Tibial nerve (tissue), 4 donors: ENCODE results near the gene LRP8.

Experiments used
- CTCF ChIP-seq, 5 experiments: fragments of 200-600 bp in 3 of 5; fragments of 450-650 bp in 2 of 5; sonication (generic) in 3 of 5; IDR thresholded peaks; one replicate each; pipeline ENCODE4 v1.5.1; 2016 to 2019; ENCODE audit warnings: antibody characterized with exemption in 5 of 5, mild to moderate bottlenecking in 3 of 5, moderate library complexity in 2 of 5
- EP300 ChIP-seq, 2 donors: sonication (generic); formaldehyde crosslinking; IDR thresholded peaks; one replicate each; pipeline ENCODE4 v1.6.1; 2017; ENCODE audit warnings: antibody characterized with exemption in 2 of 2, mild to moderate bottlenecking in 1 of 2
- POLR2A ChIP-seq, 2 donors: fragments of 450-650 bp; IDR thresholded peaks; one replicate each; pipeline ENCODE4 v1.6.1; 2017; ENCODE audit warnings: antibody characterized with exemption in 2 of 2, mild to moderate bottlenecking in 2 of 2, moderate library complexity in 2 of 2

DNA sequence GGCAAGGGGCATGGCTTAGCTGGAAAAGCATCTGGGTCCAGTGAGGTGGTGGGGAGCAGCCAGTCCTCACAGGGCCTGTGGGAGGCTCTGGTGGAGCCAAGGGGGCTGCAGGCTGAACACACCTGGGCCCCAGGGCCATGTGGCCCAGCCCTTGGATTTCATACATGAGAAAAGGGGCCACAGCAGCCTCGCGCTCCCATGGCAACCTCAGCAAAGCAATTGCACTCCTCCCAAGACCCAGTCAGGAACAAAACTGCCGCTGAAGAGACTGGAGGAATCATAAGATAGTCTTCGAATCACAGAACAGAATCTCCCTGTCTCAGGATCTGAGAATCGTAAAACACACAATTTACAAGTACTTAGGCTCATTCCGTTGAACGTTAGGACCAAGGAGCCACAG lies 24.6 kb downstream of the LRP8 start:
- TF ChIP-seq POLR2A (IDR thresholded peaks at IDR 0.05) (no peak), CTCF (IDR thresholded peaks at IDR 0.05) (no peak), EP300 (IDR thresholded peaks at IDR 0.05) (no peak)
